HPDE6-E6E7 (cell line): Measurements from ENCODE around the gene PPP6R1.

Experiments used
- DNase-seq: peaks from one replicate; pipeline ENCODE4 v3.0.0; 2011; ENCODE audit warnings: missing footprints; ENCODE audit errors: extremely low spot score

PPP6R1 gene

DNA sequence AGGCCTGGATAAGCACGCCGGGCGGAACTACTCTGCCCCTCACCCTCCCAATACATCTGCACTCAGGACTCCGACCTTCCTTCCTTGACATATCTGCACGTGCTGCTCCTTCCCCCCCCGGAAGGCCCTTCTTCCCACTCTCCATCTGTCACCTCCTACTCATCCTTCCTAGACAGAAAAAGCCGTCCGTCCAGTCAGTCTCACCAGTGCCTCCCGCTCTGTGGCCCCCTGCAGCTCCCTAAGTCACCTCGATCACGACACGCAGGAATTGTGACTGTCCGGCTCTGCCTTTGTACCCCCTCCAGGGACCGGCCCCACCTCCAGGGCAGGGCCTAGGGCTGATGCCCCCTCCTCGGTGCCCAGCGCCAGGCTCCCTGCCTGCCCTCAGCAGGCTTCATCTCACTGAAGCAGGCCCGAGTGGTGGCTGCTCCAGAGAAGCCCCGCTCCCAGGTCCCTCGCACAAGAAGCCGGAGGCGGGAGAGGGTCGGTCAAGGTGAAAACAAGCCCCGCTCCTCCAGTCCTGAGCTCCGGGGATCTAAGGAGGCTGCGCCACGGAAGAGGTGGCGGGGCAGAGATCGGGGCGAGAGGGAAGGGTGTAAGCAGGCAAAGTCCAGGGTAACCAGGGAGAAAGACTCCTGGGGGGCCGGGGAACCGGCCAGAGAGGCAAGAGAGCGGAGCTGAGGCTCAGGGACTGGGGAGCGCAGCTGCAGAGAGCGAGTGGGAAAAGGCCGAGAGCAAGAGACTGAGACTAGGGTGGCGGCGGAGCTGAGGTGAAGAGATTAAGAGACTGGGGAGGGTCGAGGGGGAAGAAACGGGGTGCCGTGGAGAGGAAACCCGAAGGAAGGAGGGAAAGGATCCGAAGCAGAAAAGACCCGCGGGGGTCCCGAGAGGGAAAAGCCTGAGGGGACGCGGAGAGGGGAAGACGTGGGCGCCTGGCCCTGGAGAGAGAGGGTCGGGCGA is 1.1 kb downstream of the PPP6R1 start:
- DNase-seq = no peak

DNA sequence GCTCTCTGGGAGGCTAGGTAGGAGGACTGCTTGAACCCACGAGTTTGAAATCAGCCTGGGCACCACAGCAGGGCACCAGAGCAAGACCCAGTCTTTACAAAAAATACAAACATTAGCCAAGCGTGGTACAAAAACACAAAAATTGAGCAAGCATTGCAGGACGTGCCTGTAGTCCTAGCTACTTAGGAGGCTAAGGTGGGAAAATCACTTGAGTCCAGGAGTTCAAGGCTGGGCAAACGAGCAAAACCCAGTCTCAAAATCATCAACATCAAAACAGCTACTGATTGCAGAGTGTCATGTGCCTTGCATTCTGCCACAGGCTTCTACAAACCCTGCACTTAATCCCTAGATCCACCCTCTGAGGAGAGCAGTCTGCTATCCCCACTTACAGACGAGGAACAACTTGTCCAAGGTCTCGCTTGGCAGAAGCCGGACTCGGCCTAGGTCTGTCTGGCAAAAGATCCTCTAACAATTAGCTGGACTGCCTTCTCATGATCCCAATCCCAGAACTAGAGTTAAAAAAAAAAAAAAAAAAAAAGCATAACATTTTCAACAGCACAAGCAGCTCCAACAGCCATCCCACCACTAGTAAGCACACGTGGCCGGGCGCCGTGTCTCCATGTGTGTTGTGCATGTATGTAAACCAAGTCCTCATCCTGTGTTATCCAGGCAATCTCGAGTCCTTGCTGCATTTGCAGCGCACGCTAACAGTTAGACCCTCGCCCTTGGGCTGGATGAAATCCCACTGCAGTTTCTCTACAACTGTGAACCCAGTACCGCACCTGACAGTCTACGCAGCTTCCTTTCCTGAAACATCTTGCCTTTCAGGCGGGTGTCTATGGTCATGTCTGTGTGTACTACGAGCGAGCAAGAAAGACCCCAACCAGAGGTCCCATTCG is 2.0 kb downstream of the PPP6R1 start:
- no peak for DNase-seq

DNA sequence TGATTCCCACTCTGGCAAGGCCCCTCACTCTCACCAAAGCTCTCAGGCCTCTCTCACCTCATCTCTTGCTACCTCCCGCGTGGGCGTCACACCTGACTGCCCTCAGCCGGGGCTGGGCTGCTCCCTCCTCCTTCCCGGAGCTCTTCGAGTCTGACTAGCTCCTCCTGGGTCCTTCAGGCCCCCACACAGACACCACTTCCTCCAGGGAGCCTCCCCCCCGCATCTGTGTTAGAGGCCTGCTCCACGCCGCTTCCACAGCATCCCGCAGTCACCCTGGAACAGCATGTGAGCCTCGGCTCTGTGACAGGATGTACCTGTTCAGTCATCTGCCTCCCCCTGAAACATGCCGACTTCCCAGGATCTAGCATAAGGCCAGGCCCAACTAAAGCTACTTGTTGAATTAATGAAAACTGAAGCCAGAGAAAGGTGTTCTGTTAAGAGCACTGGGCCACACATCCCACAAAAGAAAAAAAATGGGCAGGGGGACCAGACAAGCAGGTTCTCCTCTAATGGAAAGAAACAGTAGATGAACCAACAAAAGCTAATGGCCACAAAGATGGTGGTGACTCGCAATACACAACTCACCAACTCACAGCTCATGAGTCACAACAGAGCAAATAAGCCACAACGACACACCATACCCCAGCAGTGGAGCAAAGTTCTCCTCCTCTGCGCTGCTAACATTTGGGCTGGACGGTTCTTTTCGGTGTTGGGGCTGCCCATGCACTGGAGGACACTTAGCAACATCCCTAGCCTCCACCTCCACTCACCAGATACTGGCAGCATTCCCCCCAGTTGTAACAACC is 3.0 kb downstream of the PPP6R1 start:
- DNase-seq = no peak

DNA sequence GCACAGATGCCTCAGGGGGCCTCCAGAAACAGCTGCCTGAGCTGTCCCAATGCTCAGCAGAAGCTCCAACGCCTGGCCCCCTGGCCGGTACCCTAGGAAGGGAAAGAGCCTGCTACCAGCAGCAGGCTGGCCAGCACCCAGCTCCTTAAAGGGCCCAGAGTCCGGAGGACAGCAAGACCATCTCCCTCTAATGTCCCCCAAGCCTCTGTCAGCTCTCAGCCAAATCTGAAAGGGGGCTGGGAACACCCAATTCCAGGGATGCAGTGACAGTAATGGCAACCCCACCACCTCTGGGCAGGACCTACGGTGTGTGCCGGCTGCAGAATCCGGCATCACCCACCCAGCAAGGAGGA is 4.2 kb downstream of the PPP6R1 start:
- DNase-seq = no peak

DNA sequence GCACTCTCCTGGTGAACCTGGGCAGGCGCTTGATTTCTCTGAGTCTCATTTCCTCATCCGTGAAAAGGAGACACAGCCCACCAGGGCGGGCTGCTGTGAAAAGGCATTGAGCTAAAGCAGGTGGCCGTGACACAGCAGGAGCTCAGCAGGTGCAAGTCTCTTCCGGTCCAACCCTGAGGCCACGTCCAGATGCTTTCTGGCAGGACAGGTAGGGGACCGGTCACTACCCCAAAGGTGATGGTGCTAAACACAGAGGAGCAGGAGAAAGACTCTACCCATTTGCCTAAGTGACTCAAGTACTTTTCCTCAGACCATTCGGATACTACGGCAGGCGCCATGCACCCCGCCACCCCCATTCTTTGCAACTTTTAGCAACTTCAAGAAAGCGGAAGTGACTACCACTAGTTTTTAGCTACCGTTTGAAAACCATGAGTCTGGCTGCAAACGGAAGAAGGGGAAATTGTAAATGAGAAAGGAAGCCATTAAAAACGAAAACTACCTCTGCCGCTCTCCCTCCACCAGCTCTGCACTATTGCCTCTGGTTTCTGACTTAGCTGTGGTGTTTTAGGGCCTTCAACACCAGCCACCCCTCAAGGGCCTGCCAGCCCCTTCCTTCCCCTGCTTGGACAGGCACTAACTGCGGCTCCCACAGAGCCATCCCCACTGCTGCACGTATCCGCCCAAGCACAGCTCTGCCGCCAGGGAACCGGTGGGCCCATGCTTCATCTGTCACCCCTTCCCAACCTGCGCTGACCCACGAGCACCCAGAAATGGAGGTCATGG is 4.8 kb downstream of the PPP6R1 start:
- DNase-seq = no peak

DNA sequence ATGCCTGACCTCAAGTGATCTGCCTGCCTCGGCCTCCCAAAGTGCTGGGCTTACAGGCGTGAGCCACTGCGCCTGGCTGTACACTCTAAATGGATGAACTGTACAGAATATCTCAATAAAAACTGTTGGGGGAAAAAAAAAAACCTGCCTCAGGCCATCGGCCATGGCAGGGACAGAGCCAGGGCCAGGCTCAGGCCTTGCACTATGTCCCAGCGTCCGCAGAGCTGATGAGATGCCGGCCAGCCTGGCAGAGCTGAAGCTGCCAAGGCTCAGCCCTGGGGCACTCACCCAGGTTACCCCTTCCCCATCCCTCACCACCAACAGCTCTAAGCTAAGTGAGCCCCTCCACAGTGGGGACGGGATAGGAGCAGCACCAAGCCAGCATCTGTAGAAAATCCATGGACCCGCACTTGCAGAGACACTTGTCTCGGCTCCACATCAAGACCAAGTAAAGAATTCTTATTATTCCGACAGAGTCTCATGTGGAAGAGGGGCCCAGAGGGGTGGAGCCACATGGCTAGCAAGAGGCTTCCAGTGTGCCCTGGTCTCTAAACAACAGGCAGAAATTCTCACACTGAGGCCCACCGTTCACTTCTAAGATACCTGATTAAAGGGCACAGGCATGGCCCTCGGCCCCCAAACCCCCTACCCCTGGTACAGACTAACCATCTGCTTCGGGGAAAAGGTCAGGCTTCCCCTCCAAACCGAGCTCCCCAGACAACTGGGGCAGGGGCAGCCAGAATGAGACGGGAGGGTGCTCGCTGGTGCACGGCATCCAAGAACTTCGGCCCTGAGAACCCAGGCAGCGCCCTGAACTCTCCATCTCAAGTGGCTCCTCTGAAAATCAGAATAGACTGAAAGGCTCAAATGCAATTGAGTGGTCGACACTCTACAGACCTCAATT is 5.8 kb downstream of the PPP6R1 start:
- no peak for DNase-seq

DNA sequence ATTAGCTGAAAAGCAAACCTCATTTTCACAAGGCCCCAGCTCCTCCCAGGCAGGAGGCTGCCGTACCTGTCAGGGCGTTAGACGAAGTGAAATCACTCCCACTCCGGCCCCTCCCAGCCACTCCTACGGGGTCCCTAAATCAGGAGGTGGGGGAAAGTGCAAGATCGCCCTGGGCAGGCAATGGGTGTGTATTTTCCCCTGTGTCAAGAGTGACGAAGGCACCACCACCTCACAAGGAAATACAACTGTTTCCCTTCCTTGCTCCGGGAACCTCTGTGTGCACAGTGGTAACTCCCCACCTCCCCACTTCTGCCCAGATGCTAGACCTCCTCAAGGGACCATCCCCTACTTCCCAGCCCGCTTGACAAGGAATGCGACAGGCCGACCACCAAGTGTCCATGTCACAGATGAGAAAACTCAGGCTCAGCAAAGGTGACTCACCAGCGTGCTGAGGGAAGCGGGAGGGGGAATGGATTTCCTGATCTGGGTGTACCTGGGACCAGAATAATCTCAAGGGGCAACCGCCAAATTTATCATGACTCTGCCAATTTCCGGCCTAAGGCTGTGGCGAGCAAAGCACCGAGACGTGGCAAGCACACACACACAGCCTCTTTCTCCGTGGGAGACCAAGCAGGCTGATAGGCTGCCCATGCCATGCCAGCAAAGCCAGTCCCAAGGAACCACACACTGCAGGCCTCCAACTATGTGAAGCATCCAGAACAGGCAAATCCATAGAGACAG is 7.3 kb downstream of the PPP6R1 start:
- no peak for DNase-seq

DNA sequence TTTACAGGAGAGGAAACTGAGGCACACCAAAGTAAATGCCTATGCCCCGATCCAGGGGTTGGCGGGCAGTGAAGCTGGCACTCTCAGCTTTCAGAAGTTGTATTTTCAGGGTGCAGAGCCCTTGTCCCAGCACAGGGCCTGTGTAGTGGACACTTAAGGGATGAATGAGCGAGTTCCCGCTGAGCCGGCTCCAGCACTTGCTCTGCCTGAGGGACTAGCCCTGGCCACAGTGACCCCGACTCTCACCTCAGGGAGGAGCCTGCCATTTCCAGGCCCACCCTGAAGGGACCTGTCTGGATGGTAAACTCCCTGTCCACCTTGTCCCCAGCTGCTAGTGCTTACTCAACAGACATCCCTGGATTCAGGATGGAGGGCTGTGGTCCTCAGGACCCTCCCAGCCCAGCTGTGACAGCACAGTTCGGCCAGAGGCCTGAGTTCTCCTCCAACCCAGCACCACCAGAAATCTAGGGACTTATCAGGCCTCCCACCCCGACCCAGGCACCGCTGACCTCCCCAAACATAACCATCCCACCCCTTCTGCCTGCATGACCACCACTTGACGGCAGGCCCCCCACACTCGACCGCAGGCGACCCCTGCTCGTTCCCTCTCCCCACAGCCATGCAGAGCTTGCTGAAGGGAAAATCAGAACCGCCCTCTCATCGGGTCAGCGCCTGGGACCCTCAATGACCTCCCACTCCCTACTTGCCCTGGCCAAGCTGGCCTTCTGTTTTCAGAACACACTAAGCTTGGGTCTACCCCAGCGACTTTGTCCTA is 8.4 kb downstream of the PPP6R1 start:
- no peak for DNase-seq

DNA sequence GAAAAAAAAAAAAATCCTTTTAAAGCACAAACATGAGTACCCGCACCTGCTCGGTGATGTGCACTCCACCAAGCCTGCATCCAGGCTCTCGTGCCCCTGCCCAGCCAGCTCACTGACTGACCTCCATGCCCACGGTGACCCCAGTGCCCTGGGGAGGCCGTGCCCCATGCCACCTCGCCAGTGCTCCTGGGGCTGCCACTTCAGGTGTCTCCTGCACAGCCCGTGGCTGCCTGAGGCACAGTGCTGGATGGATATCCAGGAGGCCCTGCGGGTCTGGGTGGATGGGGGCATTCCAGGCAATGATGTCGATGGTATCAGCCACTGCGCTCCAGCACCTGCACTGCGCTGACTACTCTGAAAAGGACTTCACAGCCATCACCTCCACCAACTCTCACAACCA is 9.0 kb downstream of the PPP6R1 start:
- DNase-seq = no peak

DNA sequence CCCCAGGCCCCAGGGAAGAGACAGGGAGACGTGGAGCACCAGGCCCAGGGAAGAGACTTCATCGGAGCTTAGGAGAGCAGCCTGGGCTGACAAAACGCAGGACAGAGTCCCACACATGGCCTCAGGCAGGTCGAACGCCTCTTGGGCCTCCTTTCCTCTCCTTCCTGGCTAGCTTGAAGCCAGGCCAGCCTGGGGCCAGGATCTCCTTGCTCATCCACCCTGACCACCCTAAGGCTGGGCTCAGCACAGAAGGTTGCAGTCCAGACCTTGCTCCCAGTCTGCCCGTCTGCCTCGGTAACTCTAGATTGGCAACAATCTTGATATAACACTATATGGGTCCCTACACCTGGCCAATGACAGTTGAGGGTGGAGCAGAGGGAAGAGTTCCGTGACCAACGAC is 10.1 kb downstream of the PPP6R1 start:
- no peak for DNase-seq

DNA sequence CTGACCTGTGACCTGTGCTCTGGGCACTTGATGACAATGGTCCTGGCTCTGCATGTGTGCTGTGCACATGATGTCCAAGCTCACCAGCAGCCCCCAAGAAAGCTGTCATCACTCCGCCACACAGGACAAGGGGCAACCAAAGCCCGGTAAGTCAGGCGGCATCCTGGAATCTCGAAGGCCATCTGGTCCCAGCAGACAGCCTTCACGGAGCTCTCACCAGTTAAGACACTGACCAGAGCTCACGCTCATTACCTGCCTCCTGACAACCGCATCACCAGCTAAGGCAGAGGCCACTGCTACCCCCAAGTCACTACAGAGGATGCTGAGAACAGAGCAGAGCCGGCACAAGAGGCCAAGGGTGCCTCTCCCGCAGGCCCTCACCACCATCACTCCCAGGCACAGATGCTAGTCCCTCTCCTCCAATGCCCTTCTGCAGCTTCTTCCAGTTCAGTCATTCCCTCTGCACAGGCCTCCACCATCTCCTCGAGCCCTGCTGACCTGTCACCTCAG is 10.6 kb downstream of the PPP6R1 start:
- DNase-seq = no peak

DNA sequence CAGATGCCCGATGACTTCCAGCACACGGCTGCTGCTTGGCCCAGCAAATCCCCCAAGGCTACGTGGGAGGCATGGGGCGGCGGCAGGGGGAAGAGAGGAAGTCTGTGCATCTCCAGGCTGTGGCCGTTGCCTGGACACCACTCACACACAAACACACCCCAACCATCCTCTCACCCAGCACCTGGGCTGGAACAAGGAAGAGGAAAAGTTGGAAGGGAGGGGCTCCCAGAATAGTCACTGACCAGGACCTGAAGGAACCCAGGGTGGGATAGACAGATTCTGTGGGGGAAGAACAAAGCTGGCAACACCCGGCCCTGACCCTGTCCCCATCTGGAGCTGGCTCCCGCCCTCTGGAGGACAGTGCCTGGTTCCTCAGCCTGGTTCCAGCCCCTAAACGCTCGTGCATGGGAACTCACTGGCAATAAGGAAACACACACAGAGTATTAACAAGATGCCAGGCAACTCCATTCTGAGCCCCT is 11.2 kb downstream of the PPP6R1 start:
- DNase-seq = peak; percentile 79

DNA sequence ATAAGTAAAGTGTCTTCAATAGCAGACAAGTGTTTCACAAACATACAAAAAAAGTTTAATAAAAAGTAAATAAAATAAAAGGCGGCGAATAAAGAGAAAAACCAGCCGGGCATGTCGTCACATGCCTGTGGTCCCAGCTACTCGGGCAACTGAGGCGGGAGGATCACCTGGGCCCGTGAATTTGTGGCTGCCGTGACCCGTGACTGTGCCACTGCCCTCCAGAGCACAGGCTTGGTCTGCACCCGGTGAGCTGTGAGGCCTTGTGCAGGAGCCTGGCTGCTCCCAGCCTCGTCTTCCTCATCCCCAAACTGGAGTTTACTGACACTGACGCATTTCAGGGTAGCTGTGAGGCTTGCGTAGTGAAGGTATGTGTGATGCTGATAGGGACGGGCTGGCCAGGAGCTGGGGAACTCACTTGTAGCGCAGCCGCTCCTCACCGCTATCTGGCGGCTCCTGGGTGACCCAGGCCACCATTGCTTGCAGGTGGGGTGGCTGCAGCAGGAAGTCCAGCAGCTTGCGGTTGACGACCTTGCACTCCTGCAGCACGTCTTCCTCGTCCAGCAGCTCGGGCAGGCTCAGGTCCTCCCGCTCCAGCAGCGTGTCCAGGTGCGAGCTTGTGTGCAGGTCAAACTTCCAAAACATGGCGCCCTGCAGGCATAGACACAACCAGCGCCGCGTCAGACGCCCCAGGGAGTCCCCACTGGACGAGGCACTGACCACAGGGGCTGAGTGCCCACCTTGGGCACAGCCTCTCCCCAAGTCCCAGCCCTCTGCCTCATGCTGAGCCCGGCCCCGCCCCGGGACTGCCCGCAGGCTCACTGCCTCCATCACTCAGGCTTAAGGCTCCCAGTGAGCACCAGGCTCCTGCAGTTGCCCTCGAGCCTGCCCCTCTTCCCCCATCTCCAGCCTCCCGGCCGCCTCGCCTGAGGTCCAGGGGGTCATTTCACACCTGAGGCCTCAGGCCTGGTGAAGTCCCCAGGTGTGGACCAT is 12.1 kb downstream of the PPP6R1 start:
- no peak for DNase-seq

DNA sequence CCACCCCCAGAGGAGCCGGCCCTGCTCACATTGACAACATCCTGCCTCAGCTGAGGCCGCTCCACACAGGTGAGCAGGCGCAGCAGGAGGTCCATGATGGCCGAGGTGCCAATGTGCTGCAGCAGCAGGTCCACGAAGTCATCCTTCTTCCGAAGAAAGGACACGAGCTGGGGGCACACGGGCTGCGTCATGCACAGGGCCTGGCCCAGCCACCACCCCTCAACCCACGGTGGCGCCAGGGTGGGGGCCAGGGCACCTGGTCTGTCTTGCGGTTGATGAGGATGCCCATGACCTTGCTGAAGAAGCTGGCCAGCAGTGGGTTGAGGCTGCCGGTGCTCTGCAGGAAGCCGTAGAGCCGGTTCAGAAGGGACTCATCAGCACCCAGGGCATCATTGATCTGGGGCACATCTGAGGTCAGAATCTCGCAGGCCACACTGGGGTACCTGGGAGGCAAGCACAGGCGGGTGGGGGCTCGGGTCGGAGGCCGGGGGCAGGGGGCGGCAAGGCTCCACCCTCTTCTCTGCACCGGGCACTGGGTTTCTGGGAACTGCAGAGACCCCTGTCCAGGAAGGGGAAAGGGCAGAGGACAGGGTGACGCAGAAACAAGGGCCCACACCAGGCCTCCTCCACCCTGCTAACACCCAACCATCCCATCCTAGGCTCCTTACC is 13.4 kb downstream of the PPP6R1 start:
- DNase-seq = no peak

DNA sequence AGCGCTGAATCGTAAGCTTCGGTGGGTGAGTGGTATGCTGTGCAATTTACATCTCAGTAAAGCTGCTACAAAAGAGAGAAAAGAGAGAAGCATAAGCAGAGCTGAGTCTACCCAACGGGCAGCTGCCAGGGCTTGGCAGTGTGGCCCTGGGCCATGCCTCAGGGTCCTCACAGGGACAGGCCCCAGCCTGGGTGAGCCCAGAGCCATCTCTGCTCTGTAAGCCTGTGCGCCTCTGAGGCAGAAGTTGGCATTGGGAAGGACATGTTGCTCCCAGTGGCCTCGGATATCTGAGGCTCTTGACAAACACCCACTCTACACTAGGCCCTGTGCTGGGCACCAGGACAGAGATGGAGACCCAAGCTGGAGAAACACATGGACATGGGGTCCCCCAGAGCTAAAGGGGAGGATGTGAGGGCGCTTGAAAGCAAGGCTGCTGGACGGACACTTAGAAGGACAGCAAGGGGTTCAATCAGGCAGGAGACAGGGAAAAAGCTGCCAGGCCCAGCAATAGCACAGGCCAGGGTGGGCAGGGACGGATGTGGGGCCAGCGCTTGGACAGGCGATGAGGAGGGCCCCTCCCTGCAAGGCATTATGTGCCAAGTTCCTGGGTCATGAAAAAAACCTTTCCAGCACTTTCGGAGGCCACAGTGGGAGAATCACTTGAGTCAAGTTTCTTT is 14.7 kb downstream of the PPP6R1 start:
- no peak for DNase-seq

DNA sequence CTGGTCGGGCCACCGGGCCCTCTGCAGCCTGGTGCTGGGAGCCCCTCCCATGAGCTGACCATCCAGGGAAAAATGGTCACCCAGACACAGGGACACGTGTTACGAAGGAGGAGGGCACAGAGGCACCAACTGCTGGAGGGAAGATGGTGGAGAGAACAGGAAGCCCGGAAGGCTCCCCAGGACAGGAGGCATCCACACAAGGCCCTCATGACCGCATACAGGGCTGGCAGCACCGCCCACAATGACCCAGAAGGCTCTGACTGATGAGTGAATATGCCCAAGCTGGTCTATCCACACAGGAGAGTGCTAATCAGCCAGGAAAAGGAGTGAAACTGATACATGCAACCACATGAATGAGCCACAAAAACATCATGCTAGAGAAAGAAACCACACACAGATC is 16.3 kb downstream of the PPP6R1 start:
- no peak for DNase-seq
